ENCODE measurements around the gene ATP8A2. TPM values are rescaled to one million over a fixed set of nuclear protein-coding genes. Genes with fewer than 3 reads are reported as not detected.
"Not testable (repeated sequence)": the region's sequence is repeated elsewhere in the genome, so short reads cannot be mapped to it uniquely, and the experiment has no call there.

ATP8A2 gene
- total RNA-seq, 1 experiment from 2014 or later: 5.2 TPM

DNA sequence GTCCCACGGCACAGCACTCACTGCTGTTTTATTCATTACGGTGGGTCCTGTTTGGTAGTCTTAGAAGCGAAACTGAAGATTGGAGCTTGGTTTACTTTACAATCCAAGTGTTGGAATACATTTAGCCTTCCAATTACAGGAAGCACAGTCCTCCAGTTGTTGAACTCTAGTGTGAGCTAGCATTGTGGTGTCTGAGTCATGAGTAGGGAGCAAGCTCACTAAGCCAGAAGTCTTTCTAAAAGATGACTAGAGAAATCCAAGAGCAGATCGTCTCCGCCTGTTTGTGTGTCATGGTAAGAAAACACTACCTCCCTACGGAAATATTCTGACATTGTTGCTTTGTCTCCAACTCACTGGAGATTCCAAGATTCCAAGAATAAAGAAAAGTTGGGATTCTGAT lies 690.2 kb downstream of the ATP8A2 start:
- DNase-seq (ENCODE audit: low spot score): no peak
- no peak for ATAC-seq
- POLR2A ChIA-PET: interaction anchor here (0.6 to 1.0 kb wide), 2 partner anchors 11 to 218 kb away, joined by 3 to 4 read pairs; no protein-coding TSS in a partner anchor
- CTCF ChIA-PET: interaction anchor here (0.6 to 2.1 kb wide), 7 partner anchors 11 to 354 kb away, joined by 3 to 19 read pairs (median 3); no protein-coding TSS in a partner anchor
- Mint-ChIP-seq H3K36me3 (no peaks in the 10 kb centered on the region), H3K4me3 (no peak overlapping the region), H3K27ac (no peak overlapping the region), H3K4me1 (peaks cover 29% of the 10 kb centered on the region), H3K9me3 (no peaks in the 10 kb centered on the region), H3K27me3 (ENCODE audit: low read depth) (no peaks in the 10 kb centered on the region)
- no peak for TF ChIP-seq JUN (CRISPR knock-in tag; IDR thresholded peaks at IDR 0.05)
- TF ChIP-seq TCF7 (CRISPR knock-in tag; IDR thresholded peaks at IDR 0.05; ENCODE audit: low read depth): no peak
- no peak for TF ChIP-seq ZNF396 (CRISPR knock-in tag; IDR thresholded peaks at IDR 0.05; ENCODE audit: borderline replicate concordance)
- TF ChIP-seq TEAD4 (CRISPR knock-in tag; IDR thresholded peaks at IDR 0.05): no peak

GRCh38 chr13:26062853-26063444 lies 691.2 kb downstream of the ATP8A2 start:
- ATAC-seq (0 out of 2 replicates have a peak, but pooled peaks have one; percentile 39), DNase-seq (ENCODE audit: low spot score) (no peak)
- no peaks in the 10 kb centered on the region for H3K9me3 Mint-ChIP-seq
- H3K4me3 Mint-ChIP-seq: no peak overlapping the region
- no peak for TF ChIP-seq KAT7 (CRISPR knock-in tag; IDR thresholded peaks at IDR 0.05; ENCODE audit: borderline replicate concordance)
- TF ChIP-seq RORB (CRISPR knock-in tag; IDR thresholded peaks at IDR 0.05): no peak
- TF ChIP-seq MXD4 (CRISPR knock-in tag; IDR thresholded peaks at IDR 0.05; ENCODE audit: borderline replicate concordance): no peak
- no peak for TF ChIP-seq HMGA2 (CRISPR knock-in tag; IDR thresholded peaks at IDR 0.05)
- no peak for TF ChIP-seq FOXJ3 (CRISPR knock-in tag; IDR thresholded peaks at IDR 0.05; ENCODE audit: borderline replicate concordance)
- TF ChIP-seq GRHL2 (CRISPR knock-in tag; IDR thresholded peaks at IDR 0.05; ENCODE audit: insufficient replicate concordance, severe bottlenecking): no peak
- no peak for TF ChIP-seq JAZF1 (CRISPR knock-in tag; IDR thresholded peaks at IDR 0.05)
- no peak for TF ChIP-seq PREB (CRISPR knock-in tag; IDR thresholded peaks at IDR 0.05; ENCODE audit: borderline replicate concordance)
- TF ChIP-seq, protein P1, sequence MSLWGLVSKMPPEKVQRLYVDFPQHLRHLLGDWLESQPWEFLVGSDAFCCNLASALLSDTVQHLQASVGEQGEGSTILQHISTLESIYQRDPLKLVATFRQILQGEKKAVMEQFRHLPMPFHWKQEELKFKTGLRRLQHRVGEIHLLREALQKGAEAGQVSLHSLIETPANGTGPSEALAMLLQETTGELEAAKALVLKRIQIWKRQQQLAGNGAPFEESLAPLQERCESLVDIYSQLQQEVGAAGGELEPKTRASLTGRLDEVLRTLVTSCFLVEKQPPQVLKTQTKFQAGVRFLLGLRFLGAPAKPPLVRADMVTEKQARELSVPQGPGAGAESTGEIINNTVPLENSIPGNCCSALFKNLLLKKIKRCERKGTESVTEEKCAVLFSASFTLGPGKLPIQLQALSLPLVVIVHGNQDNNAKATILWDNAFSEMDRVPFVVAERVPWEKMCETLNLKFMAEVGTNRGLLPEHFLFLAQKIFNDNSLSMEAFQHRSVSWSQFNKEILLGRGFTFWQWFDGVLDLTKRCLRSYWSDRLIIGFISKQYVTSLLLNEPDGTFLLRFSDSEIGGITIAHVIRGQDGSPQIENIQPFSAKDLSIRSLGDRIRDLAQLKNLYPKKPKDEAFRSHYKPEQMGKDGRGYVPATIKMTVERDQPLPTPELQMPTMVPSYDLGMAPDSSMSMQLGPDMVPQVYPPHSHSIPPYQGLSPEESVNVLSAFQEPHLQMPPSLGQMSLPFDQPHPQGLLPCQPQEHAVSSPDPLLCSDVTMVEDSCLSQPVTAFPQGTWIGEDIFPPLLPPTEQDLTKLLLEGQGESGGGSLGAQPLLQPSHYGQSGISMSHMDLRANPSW (CRISPR knock-in tag; conservative IDR thresholded peaks at IDR 0.05; ENCODE audit: low read depth): no peak
- no peak for TF ChIP-seq ZMAT4 (CRISPR knock-in tag; IDR thresholded peaks at IDR 0.05)
- no peak for TF ChIP-seq TEAD1 (CRISPR knock-in tag; IDR thresholded peaks at IDR 0.05)
- CTCF ChIA-PET: interaction anchor here (2.1 kb wide), 1 partner anchor 233 kb away, joined by 19 read pairs; no protein-coding TSS in a partner anchor
- no peaks in the 10 kb centered on the region for H3K36me3 Mint-ChIP-seq
- no peaks in the 10 kb centered on the region for H3K27me3 Mint-ChIP-seq (ENCODE audit: low read depth)
- H3K27ac Mint-ChIP-seq: no peak overlapping the region
- POLR2A ChIA-PET: no interaction called here
- H3K4me1 Mint-ChIP-seq: peaks cover 29% of the 10 kb centered on the region

GRCh38 chr13:26066492-26066891 lies 694.7 kb downstream of the ATP8A2 start:
- POLR2A ChIA-PET; H3K27me3 Mint-ChIP-seq (ENCODE audit: low read depth); H3K27ac Mint-ChIP-seq; ATAC-seq; H3K4me3 Mint-ChIP-seq; H3K4me1 Mint-ChIP-seq; H3K36me3 Mint-ChIP-seq; DNase-seq (ENCODE audit: low spot score); H3K9me3 Mint-ChIP-seq: not testable (repeated sequence)
- CTCF ChIA-PET: interaction anchor here (3.5 kb wide), 1 partner anchor 237 kb away, joined by 11 read pairs; no protein-coding TSS in a partner anchor

DNA sequence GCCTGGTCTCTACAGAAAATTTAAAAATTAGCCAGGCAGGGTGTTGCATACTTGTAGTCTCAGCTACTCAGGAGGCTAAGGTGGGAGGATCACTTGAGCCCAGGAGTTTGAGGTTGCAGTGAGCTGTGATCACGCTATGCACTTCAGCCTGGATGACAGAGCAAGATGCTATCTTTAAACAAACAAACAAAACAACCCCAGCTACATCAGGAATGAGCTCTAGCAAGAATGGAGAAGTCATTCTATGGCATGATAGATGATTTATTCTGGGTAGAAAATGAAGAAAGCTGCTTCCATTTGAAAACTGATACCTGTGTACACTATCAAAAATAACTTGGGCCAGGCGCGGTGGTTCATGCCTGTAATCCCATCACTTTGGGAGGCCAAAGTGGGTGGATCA lies 695.8 kb downstream of the ATP8A2 start:
- H3K4me3 Mint-ChIP-seq: no peak overlapping the region
- H3K27me3 Mint-ChIP-seq (ENCODE audit: low read depth): no peaks in the 10 kb centered on the region
- ChIA-PET CTCF (no interaction called here), POLR2A (no interaction called here)
- ATAC-seq (no peak), DNase-seq (ENCODE audit: low spot score) (no peak)
- H3K27ac Mint-ChIP-seq: no peak overlapping the region
- H3K36me3 Mint-ChIP-seq: no peaks in the 10 kb centered on the region
- no peaks in the 10 kb centered on the region for H3K9me3 Mint-ChIP-seq
- H3K4me1 Mint-ChIP-seq: peaks cover 2% of the 10 kb centered on the region
- TF ChIP-seq, protein P2, sequence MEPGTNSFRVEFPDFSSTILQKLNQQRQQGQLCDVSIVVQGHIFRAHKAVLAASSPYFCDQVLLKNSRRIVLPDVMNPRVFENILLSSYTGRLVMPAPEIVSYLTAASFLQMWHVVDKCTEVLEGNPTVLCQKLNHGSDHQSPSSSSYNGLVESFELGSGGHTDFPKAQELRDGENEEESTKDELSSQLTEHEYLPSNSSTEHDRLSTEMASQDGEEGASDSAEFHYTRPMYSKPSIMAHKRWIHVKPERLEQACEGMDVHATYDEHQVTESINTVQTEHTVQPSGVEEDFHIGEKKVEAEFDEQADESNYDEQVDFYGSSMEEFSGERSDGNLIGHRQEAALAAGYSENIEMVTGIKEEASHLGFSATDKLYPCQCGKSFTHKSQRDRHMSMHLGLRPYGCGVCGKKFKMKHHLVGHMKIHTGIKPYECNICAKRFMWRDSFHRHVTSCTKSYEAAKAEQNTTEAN (CRISPR knock-in tag; IDR thresholded peaks at IDR 0.05): no peak
- TF ChIP-seq GRHL2 (CRISPR knock-in tag; IDR thresholded peaks at IDR 0.05; ENCODE audit: insufficient replicate concordance, severe bottlenecking) (no peak), NR3C1 (CRISPR knock-in tag; conservative IDR thresholded peaks at IDR 0.05; ENCODE audit: low read depth) (no peak), ATF6 (CRISPR knock-in tag; IDR thresholded peaks at IDR 0.05) (no peak), ZNF423 (CRISPR knock-in tag; IDR thresholded peaks at IDR 0.05) (no peak), NR1H2 (CRISPR knock-in tag; IDR thresholded peaks at IDR 0.05) (no peak)
- TF ChIP-seq, protein P3, sequence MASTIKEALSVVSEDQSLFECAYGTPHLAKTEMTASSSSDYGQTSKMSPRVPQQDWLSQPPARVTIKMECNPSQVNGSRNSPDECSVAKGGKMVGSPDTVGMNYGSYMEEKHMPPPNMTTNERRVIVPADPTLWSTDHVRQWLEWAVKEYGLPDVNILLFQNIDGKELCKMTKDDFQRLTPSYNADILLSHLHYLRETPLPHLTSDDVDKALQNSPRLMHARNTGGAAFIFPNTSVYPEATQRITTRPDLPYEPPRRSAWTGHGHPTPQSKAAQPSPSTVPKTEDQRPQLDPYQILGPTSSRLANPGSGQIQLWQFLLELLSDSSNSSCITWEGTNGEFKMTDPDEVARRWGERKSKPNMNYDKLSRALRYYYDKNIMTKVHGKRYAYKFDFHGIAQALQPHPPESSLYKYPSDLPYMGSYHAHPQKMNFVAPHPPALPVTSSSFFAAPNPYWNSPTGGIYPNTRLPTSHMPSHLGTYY (CRISPR knock-in tag; IDR thresholded peaks at IDR 0.05): no peak

All from WTC11 (cell line).